Non-pigmented ciliary epithelial cell (primary cell): ENCODE measurements around the gene STMP1.
"Not testable (repeated sequence)": the region's sequence is repeated elsewhere in the genome, so short reads cannot be mapped to it uniquely, and the experiment has no call there.

Source experiments
- DNase-seq: peaks from one replicate; pipeline ENCODE4 v3.0.0-alpha.2; 2010; ENCODE audit warnings: low read depth

Gene STMP1

GRCh38 chr7:135662373-135663114, at the start of gene STMP1:
STMP1 (plus strand) TSS chr7:135662514.
- peak; percentile 77 for DNase-seq

DNA sequence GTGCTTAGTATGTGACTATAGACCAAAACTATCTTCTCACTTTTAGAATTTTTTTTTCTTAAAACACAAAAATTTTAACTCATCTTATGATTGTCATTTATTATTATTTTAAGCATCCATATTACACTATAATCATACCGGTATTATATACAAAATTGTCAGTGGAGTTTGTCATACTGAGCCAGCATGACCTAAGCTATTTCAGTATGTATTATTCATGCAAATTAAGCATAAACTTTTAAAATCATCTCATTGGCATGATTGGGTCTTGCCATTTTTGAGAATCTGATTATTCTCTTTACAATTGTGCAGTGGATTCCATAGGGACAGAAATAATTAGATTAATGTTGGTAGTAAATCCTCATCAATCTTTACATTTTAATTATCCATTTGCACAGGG, 46.2 kb upstream of the STMP1 start:
- DNase-seq = no peak

DNA sequence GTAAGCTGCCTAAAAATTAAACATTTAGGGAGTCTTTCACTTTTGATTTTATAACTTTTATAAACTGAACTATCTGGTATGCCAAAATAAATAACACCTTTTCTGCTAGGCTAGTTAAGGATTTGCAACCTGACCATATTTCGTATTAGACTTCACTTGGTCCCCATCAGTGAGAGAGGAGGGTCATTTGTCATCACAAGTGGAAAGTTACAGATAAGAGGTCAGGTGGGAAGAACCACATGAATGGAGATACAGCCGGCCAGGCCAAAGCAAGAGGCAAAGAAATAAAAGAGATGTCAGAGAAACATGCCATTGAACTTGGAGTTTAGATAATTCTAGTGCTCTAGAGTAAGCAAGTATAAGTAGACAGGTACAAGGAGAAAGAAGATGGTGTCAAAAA, 44.5 kb upstream of the STMP1 start:
- no peak for DNase-seq

DNA sequence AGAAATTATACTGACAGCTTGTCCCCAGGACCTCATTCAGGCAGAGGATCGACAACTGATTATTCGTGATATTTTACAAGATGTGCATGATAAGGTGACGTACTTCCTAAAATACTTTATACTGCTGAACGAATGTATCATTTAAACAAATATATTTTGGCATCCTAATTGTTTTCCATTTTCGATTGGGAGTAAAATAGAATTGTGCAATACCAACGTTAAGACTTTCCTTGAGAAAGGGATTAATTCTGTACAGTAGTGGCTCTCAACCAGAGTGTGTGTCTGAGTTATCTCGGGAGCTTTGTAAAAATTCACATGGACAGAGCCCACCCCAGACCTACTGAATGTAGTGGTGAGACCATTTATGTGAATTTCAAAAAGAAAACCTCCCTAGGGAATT, 43.8 kb upstream of the STMP1 start:
- no peak for DNase-seq

DNA sequence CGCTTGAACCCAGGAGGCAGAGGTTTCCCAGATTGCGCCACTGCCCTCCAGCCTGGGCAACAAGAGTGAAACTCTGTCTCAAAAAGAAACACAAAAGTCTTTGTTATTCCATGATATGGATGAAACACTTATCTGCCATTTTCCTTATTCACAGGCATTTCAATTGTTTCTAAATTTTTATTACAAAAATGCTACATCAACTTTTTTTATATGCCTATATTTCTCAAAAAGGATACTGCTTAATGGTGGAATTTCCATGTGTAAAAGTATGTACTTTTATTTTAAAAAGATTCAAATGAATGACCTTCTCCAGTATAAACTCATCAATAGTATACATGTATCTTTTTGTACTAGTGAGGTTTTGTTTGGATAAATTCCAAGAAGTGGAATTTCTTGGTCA, 41.9 kb upstream of the STMP1 start:
- DNase-seq = no peak

- DNase-seq = peak; percentile 77
Measured at GRCh38 chr7:135620980-135621850, 41.1 kb upstream of the STMP1 start.

GRCh38 chr7:135634191-135634878, 28.0 kb upstream of the STMP1 start:
- DNase-seq = no peak

GRCh38 chr7:135639690-135640089, 22.6 kb upstream of the STMP1 start:
- not testable (repeated sequence) for DNase-seq

DNA sequence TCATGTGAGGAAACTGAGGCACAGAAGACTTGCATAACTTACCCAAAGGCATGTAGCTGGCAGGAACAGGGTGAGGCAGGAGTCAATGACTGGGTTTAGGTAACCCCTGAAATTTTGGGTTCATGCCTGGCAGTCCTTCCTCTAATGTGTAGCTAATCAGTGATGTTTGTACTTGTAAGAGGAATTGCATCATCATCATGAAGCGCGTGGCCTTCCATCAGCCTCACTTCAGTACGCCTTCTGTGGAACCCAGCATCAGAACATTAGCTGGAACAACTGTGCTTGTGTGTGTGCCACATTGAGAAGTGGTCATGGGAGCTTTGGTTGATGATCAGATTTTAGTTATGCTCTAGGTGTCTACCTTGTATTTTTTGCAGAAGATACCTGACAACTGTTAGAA, 18.2 kb upstream of the STMP1 start:
- no peak for DNase-seq

DNA sequence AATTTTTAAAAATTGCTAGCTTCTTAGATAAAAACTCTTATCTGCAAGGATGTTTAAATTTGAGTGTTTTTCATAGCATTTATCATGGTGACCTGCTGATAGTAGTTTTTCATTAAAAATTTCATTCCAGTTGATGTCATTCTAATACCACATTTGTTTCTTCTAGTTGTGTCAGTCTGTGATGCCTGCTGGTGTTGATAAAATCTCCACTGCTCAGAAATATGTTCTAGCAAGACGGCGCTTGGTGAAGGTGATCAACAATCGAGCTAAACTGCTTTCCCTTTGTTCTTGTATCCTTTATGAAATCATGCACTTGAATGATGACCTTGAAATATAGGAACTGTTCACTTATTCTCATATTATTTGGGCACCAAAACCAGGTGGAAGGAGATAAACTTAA, 17.6 kb upstream of the STMP1 start:
- DNase-seq = no peak

DNA sequence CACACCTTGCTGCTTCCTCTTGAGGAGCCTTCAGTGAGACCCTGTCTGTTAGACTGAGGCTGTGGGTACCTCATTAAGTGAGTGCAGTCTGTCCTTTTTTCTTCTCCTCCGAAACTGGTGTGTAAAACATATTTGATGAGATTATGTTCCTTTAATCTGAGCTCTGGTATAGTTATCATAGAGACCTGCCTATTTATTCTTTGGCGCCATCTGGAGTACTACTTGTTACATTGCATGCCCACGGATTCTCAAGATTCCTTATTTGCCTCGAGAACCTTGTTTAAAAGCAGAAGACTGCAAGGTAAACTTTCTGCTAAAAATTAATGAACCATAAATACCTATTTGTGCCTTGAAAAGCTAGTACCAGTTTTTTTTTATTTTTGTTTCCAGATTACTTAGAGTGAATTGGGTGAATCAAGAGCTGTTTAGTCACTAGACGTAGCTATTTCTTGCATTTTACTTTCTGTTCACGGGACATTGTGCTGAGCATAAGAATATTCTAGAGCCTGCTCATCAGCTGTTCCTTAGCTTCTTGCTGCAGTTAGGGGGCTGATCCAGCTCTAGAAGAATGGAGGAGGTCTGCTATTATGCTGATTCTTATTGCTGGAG, 16.9 kb upstream of the STMP1 start:
- no peak for DNase-seq

- no peak for DNase-seq
Measured at GRCh38 chr7:135647755-135648154, 14.6 kb upstream of the STMP1 start.

GRCh38 chr7:135648235-135648634, 14.1 kb upstream of the STMP1 start:
- DNase-seq = no peak

DNA sequence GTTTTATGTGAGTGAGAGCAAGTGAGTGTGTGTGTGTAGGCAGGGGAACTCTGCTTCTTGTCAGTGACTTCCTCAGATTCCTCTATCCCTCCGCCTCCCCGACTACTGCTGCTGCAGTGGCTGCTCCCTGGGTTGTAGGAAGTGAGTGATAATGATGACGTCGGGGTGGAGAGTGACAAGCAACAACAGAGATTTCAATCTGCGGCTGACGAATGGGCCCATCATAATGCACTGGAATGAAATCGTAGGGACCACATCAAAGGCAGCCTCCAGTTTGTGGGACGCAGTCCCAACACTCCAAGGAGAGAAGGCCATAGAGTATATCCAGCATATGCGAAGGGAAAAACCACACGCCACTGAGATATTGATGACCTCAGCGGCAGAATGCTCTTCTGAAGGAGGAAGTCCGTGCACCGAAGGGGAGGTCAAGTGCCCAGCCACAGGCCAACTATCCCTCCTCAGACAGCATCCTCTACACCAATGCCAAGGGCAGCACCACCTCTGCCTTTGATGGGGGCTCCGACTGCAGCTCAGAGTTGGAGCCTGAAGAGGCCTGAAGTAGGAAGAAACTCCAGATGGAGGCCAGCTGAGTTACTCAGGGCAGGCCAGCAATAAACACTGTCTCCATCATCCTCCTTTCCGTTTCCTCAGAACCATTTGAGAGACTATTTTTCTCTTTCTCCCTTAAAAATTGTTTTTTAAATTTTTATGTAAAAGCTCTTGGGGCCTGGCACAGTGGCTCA, 11.3 kb upstream of the STMP1 start:
- DNase-seq = no peak

GRCh38 chr7:135653340-135654080, 8.8 kb upstream of the STMP1 start:
- DNase-seq = no peak

DNA sequence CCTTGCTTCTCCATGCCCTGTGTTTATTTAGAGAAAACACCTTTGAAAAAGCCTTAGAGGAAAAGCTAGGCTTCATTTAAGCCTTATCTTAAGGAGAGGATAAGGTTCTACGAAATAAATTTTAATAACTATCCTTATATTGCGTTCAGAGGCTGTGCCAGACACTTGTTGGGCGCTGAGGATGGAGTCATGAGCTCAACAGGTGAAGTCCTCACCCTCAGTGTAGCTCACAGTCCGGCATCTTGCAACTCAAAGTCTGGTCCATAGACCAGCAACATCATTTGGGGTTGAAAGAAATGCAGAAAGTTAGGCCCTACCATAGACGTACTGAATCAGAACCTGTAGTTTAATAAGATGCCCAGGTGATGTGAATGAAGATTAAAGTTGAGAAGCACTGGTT, 3.8 kb upstream of the STMP1 start:
- no peak for DNase-seq

- DNase-seq = no peak
Measured at GRCh38 chr7:135659159-135659846, 3.0 kb upstream of the STMP1 start.

GRCh38 chr7:135661311-135662122, 797 bp upstream of the STMP1 start:
- DNase-seq = no peak

- no peak for DNase-seq
Measured at GRCh38 chr7:135662123-135662372, 266 bp upstream of the STMP1 start.
